CD1c-positive myeloid dendritic cell (primary cell): ENCODE data around the gene ZMYM4.
"Not testable (repeated sequence)": the region's sequence is repeated elsewhere in the genome, so short reads cannot be mapped to it uniquely, and the experiment has no call there.

Experiments
- DNase-seq: peaks from one replicate; pipeline ENCODE4 v3.0.0-alpha.2; 2016; ENCODE audit errors: extremely low spot score

Gene ZMYM4

DNA sequence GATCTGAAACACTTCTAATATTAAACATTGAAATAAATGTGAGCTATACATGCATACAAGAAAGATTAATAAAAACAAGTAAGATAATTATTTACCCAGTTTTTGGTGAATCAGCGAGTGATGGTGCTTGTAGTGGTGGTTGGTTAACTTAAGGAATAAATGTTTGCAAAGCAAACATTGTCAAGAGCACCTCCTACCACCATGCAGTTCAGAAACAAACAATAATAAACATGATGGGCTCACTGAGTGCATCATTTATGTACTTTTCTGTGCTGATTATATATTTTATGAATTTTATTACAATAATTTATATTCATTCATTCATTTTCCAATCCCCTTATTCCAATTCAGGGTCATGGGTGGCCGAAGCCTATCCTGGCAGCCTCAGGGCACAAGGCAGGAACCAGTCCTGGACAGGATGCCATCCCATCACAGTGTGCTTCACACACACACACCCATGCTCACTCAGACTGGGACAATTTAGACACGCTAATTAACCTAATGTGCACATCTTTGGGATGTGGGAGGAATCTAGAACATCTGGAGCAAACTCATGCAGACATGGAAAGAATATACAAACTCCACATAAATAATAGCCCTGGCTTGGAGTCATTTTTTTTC is 57.8 kb downstream of the ZMYM4 start:
- DNase-seq = no peak

DNA sequence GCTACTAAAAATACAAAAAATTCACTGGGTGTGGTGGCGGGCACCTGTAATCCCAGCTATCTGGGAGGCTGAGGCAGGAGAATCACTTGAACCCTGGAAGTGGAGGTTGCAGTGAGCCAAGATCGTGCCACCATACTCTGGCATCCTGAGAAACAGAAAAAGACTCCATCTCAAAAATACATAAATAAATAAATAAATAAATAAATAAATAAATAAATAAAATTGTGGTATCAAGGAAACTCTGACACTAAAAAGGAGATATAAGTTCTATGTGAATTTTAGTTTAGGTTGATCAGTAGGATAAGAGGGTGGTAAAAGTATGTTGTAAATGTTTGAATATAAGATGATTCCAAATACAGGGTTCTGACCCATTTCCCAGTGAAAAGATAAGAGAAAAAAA is 63.1 kb downstream of the ZMYM4 start:
- not testable (repeated sequence) for DNase-seq

DNA sequence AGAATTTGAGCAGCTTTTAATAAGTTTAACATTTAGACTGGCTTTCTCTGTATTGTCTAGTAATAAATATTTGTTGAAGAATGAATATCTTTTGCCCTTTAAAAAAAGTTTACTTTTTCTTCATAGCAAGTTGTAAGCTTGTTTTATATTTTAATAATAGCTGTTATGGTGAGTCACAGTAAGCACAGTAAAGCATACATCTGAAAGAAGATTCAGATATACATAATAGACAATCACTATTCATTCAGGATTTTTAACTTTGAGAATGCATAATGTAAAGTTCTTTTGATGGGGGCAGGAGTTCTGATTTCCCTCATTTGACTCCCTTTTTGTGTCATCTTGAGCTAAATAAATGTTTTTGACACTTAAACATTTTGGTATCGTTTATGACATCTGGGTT is 66.0 kb downstream of the ZMYM4 start:
- DNase-seq = no peak

DNA sequence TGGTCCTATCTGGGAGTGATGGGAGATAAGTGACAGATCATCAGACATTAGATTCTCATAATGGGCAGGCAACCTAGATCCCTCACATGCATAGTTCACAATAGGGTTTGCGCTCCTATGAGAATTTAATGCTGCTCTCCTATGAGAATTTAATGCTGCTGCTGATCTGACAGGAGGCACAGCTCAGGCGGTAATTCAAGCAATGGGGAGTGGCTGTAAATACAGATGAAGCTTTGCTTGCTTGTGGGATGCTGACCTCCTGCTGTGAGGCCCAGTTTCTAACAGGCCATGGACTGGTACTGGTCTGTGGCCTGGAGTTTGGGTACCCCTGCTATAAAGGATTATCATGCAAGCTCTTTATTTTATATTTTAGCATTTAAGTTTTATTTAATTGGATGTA is 72.0 kb downstream of the ZMYM4 start:
- no peak for DNase-seq

DNA sequence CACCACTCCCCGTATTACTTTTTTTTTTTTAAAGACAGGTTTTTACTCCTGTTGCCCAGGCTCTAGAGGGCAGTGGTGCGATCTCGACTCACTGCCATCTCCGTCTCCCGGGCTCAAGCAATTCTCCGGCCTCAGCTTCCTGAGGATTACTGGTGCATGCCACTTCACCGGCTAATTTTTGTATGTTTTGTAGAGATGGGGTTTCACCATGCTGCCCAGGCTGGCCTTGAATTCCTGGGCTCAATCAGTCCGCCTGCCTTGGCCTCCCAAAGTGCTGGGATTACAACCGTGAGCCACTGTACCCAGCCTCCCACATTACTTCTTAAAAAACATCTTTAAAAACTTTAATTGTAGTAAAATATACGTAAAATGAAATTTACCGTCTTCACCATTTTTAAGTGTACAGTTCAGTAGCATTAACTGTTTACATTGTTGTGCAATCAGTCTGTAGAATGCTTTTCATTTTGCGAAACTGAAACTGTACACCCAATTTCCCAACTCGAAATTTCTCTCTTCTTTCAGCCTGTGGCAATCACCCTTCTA is 77.0 kb downstream of the ZMYM4 start:
- peak; percentile 40 for DNase-seq

DNA sequence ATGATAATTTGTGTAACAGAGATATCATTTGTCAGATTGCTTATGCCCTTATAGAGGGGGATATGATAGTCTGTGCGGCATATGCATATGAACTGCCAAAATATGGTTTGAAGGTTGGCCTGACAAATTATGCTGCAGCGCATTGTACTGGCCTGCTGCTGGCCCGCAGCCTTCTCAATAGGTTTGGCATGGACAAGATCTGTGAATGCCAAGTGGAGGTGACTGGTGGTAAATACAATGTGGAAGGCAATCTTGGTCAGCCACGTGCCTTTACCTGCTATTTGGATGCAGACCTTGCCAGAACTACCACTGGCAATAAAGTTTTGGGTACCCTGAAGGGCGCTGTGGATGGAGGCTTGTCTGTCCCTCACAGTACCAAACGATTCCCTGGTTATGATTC is 82.4 kb downstream of the ZMYM4 start:
- no peak for DNase-seq

DNA sequence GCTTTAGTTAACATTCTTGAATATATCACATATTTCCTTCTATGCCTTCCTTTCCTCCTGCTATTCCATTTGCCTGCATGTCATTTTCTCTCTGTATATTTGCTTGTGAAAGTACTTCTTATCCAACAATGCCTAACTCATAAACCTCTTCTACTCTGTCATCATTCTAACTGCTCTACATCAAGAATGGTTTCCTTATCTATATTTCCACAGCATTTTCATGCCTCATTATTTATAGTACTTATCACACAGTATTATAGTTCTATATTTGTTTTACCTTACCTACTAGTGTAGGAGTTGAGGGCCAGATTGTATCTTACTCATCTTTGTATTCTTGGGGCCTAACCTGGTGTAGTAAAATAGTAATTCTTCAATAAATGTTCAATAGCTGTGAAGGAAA is 91.5 kb downstream of the ZMYM4 start:
- DNase-seq = no peak

DNA sequence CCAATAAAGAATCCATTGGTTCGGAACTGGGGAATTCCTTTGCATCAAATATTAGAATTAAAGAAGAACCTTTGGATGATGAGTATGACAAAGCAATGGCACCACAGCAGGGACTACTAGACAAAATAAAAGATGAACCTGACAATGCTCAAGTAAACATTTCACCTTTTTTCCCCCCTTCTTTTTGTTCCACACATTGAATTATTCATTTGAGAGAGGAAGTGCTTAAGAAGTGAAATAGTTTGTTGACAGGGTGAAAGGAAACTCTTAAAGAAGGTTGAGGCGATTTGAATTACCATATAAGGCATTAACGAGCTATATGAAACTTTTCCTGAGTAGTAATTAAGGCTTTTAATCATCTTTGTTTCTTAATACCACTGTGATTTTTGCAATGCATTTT is 93.1 kb downstream of the ZMYM4 start:
- DNase-seq = no peak

DNA sequence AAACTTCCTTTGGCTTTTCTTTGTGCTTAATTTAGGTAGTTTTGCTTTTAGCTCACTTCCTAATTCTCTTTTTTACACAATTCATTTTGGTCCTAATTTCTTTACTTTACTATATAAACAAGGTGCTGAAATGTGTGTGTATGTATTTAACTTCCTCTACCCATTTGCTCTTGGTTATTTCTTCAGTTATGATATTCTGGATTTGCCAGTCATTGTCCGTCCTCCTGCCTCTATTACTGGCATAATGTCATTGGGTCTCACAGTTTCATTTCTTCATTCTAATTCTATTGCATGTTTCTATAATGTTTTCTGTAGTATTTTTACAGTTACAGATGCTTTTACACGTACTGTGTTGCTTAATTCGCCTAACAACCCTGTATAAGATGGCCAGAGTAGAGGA is 96.2 kb downstream of the ZMYM4 start:
- peak; percentile 70 for DNase-seq

DNA sequence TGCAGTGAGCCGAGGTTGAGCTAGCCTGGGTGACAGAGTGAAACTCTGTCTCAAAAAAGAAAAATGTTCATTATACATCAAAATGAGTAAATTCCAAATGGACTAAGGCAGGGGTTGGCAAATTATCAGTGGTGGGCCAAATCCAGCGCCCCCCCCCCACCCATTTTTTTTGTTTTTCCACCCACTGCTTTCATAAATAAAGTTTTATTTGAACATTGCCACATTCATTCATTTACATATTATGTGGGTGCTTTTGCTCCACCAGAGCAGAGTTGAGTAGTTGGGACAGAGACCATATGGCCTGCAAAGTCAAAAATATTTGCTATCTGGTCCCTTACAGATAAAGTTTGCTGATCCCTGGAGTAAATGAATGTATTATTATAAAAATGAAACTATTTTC is 99.4 kb downstream of the ZMYM4 start:
- DNase-seq = no peak

DNA sequence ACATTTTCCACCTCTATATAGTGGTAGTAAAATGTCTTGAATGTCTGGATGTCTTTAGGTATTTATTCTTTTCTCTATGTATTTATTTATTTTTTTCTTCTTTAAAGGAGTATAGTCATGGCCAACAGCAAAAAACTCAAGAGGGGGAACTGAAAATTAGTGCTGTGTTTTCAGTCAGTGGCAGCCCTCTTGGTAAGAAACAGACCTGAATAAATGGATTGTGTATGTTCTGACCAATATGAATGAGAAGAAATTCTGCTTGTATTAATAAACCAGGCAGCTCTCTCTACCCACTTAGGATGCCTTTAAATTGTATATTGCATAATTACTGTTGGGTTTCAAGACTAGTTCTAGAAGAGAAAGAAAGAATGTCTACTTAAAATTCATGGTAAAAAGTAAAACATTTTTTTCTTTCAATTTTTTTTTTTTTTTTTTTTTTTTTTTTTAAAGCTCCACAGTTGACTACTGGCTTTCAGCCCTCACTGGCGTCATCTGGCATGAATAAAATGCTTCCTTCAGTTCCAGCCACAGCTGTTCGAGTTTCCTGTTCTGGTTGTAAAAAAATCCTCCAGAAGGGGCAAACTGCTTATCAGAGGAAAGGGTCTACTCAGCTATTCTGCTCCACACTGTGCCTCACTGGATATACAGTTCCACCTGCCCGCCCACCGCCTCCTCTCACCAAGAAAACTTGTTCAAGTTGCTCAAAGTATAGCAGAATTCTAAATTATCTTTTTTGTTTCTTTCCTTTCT is 101.6 kb downstream of the ZMYM4 start:
- DNase-seq = peak; percentile 11

DNA sequence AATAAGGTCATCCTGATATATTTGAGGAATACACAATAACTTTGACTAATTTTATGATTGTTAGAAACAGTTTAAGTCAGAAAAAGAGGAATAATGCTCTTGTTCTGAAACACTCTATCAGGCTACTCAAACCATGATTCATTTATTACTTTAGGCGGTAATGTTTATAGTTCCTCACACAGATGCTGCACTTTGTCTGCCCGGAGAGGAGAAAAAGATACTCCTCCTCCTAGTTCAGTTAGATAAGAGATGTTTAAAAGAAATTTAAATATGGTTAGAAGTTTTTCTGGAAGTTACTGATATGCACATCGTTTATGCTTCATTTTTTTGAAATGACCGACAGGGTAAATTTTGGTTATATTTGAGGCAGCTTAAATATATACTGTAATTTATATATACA is 103.0 kb downstream of the ZMYM4 start:
- DNase-seq = peak; percentile 8

DNA sequence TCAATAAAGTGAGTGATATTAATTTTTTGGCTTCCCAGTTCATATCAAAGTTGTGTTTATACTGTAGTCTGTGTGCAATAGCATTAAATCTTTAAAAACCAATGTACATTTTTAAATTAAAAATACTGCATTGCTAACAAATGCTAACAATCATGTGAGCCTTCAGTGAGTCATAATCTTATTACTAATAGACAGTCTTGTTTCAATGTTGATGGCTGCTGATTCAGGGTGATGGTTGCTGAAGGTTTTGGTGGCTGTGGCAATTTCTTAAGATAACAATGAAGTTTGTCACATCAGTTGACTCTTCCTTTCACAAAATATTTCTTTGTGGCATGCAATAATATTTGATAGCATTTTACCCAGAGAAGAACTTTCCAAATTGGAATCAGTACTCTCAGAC is 109.0 kb downstream of the ZMYM4 start:
- no peak for DNase-seq

DNA sequence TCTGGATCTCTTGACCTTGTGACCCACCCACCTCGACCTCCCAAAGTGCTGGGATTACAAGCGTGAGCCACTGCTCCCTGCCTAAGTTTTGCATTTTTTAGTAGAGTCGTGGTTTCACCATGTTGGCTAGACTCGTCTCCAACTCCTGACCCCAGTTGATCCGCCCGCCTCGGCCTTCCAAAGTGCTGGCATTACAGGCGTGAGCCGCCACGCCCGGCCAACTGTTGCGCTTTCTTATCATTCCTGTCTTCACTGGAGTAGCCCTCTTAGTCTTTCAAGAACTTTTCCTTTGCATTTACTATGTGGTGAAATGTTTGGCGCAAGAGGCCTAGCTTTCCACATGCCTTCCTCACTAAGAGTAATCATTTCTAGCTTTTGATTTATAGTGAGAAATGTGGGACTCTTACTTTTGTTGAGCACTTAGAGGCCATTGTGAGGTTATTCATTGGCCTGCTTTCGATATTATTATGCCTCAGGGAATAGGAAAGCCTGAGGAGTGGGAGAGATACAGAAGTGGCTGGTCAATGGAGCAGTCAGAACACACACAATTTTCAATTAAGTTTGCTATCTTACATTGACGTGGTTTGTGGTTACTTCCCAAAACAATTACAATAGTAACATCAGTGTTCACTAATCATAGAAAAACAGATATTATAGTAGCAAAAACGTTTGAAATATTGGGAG is 111.0 kb downstream of the ZMYM4 start:
- DNase-seq = no peak

DNA sequence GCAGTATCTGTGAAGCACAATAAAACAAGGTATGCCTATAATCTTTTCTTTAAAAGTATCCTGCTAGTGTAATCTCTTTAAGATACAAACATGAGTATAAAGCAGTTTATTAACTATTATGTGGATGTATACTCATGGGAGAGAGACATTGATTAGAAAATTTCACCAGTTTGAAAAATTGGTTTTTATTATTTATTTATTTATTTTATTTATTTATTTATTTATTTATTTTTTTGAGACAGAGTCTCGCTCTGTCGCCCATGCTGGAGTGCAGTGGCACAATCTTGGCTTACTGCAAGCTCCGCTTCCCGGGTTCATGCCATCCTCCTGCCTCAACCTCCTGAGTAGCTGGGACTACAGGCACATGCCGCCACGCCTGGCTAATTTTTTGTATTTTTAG is 111.6 kb downstream of the ZMYM4 start:
- DNase-seq = not testable (repeated sequence)

DNA sequence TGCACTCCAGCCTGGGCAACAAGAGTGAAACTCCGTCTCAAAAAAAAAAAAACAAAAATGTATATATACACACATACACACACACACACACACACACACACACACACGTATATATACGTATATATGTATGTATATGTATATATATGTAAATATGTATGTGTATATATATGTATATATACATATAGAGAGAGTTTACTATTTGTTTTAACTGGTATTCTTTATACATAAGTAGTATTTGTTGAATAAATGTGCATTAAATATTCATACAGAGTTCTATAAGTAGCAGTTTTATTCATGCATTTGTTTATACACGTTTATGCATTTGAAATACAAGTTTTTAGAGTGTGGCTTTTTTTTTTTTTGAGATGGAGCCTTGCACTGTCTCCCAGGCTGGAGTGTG is 113.6 kb downstream of the ZMYM4 start:
- no peak for DNase-seq

DNA sequence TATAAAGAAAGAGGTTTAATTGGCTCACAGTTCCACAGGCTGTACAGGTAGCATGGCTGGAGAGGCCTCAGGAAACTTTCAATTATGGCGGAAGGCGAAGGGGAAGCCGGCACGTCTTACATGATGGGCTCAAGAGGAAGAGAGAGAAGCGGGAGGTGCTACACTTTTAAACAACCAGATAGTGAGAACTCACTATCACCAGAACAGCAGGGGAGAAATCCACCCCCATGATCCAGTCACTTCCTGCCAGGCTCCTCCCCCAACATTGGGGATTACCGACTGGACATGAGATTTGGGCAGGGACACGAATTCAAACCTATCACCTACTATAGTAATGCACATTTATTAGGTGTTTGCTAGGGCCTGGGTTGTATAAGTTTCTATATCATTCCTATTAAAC is 117.8 kb downstream of the ZMYM4 start:
- no peak for DNase-seq

DNA sequence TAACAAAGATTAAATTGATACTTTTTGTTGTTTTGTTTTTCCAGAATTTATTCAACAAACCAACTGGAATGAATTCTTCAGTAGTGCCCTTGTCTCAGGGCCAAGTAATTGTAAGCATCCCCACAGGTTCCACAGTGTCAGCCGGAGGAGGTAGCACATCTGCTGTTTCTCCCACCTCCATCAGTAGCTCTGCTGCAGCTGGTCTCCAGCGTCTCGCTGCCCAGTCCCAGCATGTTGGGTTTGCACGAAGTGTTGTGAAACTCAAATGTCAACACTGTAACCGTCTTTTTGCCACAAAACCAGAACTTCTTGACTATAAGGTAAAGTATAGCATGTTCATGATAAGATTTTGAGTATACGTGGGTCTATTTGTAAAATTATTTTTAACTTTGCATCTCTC is 118.5 kb downstream of the ZMYM4 start:
- DNase-seq = no peak

DNA sequence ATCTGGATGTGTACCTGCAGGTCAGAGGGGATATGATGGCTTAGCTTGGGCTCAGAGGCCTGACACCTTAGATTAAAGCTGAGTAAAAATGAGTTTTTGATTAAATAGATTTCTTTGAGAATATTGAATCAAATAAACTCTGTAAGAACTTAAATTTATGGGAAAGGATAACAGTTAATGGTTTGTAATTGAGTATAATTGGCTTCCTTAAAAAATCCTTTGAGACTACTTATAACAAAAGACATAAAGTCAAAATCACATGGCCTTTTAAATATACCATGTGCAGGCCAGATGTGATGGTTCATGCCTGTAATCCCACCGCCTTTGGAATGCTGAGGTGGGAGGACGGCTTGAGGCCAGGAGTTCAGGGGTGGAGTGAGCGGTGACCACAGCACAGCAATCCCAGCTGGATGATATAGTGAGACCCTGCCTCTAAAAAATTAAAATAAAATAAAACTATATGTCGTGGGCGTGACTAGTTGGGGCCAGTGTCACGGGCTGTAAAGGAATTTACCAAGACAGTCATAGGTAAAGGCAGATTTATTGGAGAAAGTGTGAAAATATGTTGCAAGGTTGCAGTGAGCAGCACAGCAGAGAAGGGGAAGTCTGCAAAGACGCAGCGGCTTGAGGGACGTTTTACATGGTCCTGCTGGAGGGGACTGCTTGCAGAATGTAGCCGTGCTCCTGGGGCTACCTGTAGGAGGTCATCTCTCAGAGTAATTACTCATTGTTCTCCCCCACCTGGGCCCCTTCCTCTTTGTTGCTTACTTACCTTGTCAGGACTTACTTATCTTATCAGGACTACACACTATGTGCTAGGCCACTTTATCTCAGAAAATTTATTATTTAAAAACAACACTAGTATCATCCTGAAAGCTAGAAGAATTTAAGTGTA is 122.3 kb downstream of the ZMYM4 start:
- DNase-seq = no peak

DNA sequence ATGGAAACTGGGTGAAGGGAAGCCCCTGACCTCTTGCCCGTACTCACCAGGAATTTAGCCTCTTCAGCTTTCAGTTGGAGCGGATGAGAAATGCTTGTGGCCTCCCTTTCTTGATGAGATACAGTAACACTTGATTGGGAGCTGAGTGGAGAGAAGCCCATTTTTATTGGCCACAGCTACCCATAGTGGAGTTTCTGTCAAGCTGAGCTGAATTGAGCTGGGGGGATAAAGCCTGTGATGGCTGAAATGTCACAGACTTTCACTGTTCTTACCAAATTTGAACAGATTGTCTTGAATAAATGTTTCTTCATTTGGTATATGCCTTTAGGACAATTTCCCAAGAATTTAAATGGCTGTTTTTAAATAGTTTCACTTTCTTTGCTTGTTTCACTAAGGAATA is 125.9 kb downstream of the ZMYM4 start:
- DNase-seq = no peak

DNA sequence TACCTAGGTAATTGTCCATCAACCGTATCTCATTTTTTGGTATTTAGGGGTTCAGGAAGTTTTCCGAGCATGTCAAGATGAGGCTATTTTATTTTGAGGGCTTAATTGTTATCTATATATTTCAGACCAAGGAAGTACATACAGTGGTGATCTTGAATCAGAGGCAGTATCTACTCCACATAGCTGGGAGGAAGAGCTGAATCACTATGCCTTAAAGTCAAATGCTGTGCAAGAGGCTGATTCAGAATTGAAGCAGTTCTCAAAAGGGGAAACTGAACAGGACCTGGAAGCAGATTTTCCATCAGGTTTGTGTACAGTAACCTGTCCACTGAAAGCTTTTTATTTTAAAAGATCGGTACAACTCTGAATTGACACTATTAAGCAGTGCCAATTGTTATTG is 130.2 kb downstream of the ZMYM4 start:
- no peak for DNase-seq

DNA sequence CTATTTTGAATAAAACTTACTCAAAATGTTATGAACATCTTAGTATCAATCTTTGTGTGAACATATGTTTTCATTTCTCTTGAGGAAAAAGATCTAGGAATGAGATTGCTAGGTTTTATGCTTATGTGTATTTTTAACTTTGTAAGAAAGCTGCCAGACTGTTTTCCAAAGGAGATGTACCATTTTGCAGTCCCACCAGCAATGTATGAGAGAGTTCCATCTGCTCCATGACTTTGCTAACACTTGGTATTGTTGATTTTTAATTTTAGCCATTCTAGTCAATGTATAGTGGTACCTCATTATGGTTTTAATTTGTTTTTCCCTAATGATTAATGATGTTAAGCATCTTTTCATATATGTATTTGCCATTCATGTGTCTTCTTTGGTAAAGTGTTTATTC is 132.5 kb downstream of the ZMYM4 start:
- no peak for DNase-seq
